SK-N-SH (cell line): ENCODE data around the gene MALRD1. TPM values are rescaled to one million over a fixed set of nuclear protein-coding genes. Genes with fewer than 3 reads are reported as not detected.

Experiments used
- CTCF ChIA-PET: fragments of 300-600, 350-600 bp; formaldehyde crosslinking; extraction: SDS; loops from one replicate; lab custom pipeline; 2021; lab: Yijun Ruan, JAX
- POLR2A ChIA-PET: fragments of 350-600 bp; sonication (Branson Sonifier 250); formaldehyde crosslinking; extraction: SDS; loops from one replicate; lab custom pipeline; 2020; ENCODE audit warnings: antibody characterized with exemption, inconsistent platforms; lab: Yijun Ruan, JAX
- DNase-seq: peaks from one replicate; pipeline ENCODE4 v3.0.0; 2012
- H2AFZ ChIP-seq: fragments of 200-600 bp; sonication (generic); 2 replicates; pipeline ENCODE4 v1.8.1; 2016; ENCODE audit warnings: antibody characterized with exemption, mild to moderate bottlenecking, low read depth
- H3F3A ChIP-seq: fragments of 200-600 bp; sonication (generic); replicated peaks from 2 replicates; pipeline ENCODE3; 2016; ENCODE audit warnings: antibody characterized with exemption, mild to moderate bottlenecking; ENCODE audit not compliant: insufficient read depth
- H3K27ac ChIP-seq, 2 experiments: fragments of 200-500 bp in 1 of 2; fragments of 200-600 bp in 1 of 2; sonication (Bioruptor generic) in 1 of 2; sonication (generic), shearing (Covaris generic) in 1 of 2; 2 replicates each; pipeline versions ENCODE4 v1.5.1 to v1.6.1; 2014 to 2016; ENCODE audit warnings: low read depth in 2 of 2, inconsistent platforms in 1 of 2, low read length in 1 of 2, mild to moderate bottlenecking in 1 of 2, mixed read lengths in 1 of 2
- H3K27me3 ChIP-seq: fragments of 200-600 bp; sonication (generic), shearing (Covaris generic); 2 replicates; pipeline ENCODE4 v1.6.1; 2016; ENCODE audit warnings: mixed run types; ENCODE audit not compliant: insufficient read depth
- H3K36me3 ChIP-seq, 2 experiments: fragments of 200-500 bp in 1 of 2; fragments of 200-600 bp in 1 of 2; sonication (Bioruptor generic) in 1 of 2; sonication (generic) in 1 of 2; replicated peaks in 1 of 2; 2 replicates each; pipeline versions ENCODE3 to v1.5.1; 2014 to 2016; ENCODE audit warnings: low read length in 1 of 2, mild to moderate bottlenecking in 1 of 2; ENCODE audit not compliant: insufficient read depth in 2 of 2, control insufficient read depth in 1 of 2
- H3K4me1 ChIP-seq, 2 experiments: fragments of 200-500 bp in 1 of 2; fragments of 200-600 bp in 1 of 2; sonication (Bioruptor generic) in 1 of 2; sonication (generic), shearing (Covaris generic) in 1 of 2; 2 replicates each; pipeline versions ENCODE4 v1.5.1 to v1.6.1; 2014 to 2016; ENCODE audit warnings: low read depth in 1 of 2, low read length in 1 of 2, mixed run types in 1 of 2; ENCODE audit not compliant: insufficient read depth in 2 of 2, control insufficient read depth in 1 of 2
- H3K4me2 ChIP-seq: fragments of 200-600 bp; sonication (generic), shearing (Covaris generic); 2 replicates; pipeline ENCODE4 v1.6.1; 2017; ENCODE audit warnings: mixed run types
- H3K4me3 ChIP-seq, 2 experiments: fragments of 200-500 bp in 1 of 2; fragments of 200-600 bp in 1 of 2; sonication (Bioruptor generic) in 1 of 2; sonication (generic), shearing (Covaris generic) in 1 of 2; 2 replicates each; pipeline versions ENCODE4 v1.5.1 to v1.8.1; 2014 to 2016; ENCODE audit warnings: low read depth in 2 of 2, inconsistent platforms in 1 of 2, low read length in 1 of 2, mild to moderate bottlenecking in 1 of 2, mixed read lengths in 1 of 2, moderate library complexity in 1 of 2
- H3K79me2 ChIP-seq: fragments of 200-600 bp; sonication (generic); 2 replicates; pipeline ENCODE4 v1.8.1; 2017; ENCODE audit warnings: mild to moderate bottlenecking; ENCODE audit not compliant: insufficient read depth
- H3K9ac ChIP-seq: fragments of 200-600 bp; sonication (generic); 2 replicates; pipeline ENCODE4 v1.6.1; 2017; ENCODE audit warnings: mixed run types
- H3K9me2 ChIP-seq: fragments of 200-600 bp; sonication (generic); 2 replicates; pipeline ENCODE4 v1.6.1; 2017; ENCODE audit warnings: mixed run types
- H3K9me3 ChIP-seq: fragments of 200-600 bp; sonication (generic); 2 replicates; pipeline ENCODE4 v1.6.1; 2017; ENCODE audit warnings: mixed run types, mild to moderate bottlenecking, moderate library complexity
- H4K20me1 ChIP-seq: fragments of 200-600 bp; sonication (generic); 2 replicates; pipeline ENCODE4 v1.6.1; 2017; ENCODE audit warnings: mild to moderate bottlenecking, mixed run types; ENCODE audit not compliant: insufficient read depth
- CHD2 ChIP-seq: fragments of 150-350 bp; IDR thresholded peaks from 2 replicates; pipeline ENCODE4 v1.6.1; 2018; ENCODE audit warnings: low read length; ENCODE audit not compliant: partially characterized antibody
- EP300 ChIP-seq, 2 experiments: IDR thresholded peaks; 2 replicates each; pipeline versions ENCODE4 v1.4.0 to v1.6.1; 2012; ENCODE audit warnings: borderline replicate concordance in 1 of 2, low read depth in 1 of 2, low read length in 1 of 2
- FOXJ3 ChIP-seq: sonication (generic); formaldehyde crosslinking; IDR thresholded peaks from 2 replicates; pipeline ENCODE4 v1.5.1; 2020; ENCODE audit warnings: mild to moderate bottlenecking, missing genetic modification reagents
- FOXM1 ChIP-seq: IDR thresholded peaks from 2 replicates; pipeline ENCODE4 v1.4.0; 2012; ENCODE audit warnings: low read depth, mild to moderate bottlenecking
- GABPA ChIP-seq: IDR thresholded peaks from 2 replicates; pipeline ENCODE4 v1.4.0; 2012; ENCODE audit warnings: low read depth, mild to moderate bottlenecking
- GATA2 ChIP-seq: sonication (generic); formaldehyde crosslinking; IDR thresholded peaks from 2 replicates; pipeline ENCODE4 v1.5.0; 2020; ENCODE audit warnings: mild to moderate bottlenecking, missing genetic modification reagents
- MEF2A ChIP-seq: IDR thresholded peaks from 2 replicates; pipeline ENCODE4 v1.4.0; 2012; ENCODE audit warnings: low read depth, borderline replicate concordance
- MXI1 ChIP-seq: IDR thresholded peaks from 2 replicates; pipeline ENCODE4 v1.6.1; 2012; ENCODE audit warnings: mild to moderate bottlenecking, low read depth, low read length, improper control_type of control experiment
- NFIC ChIP-seq: IDR thresholded peaks from 2 replicates; pipeline ENCODE4 v1.4.0; 2012; ENCODE audit warnings: borderline replicate concordance
- NRF1 ChIP-seq: IDR thresholded peaks from 2 replicates; pipeline ENCODE4 v1.6.1; 2012; ENCODE audit warnings: low read depth, mild to moderate bottlenecking, low read length
- RAD21 ChIP-seq: IDR thresholded peaks from 2 replicates; pipeline ENCODE4 v1.6.1; 2012; ENCODE audit warnings: mild to moderate bottlenecking, low read length
- RXRA ChIP-seq: IDR thresholded peaks from 2 replicates; pipeline ENCODE4 v1.4.0; 2012; ENCODE audit warnings: low read depth, mild to moderate bottlenecking, borderline replicate concordance
- SIN3A ChIP-seq: IDR thresholded peaks from 2 replicates; pipeline ENCODE4 v1.6.1; 2012; ENCODE audit warnings: low read depth, mild to moderate bottlenecking, low read length, moderate library complexity, borderline replicate concordance
- TAF1 ChIP-seq: IDR thresholded peaks from 2 replicates; pipeline ENCODE4 v1.6.1; 2012; ENCODE audit warnings: low read depth, mild to moderate bottlenecking, low read length, moderate library complexity, borderline replicate concordance
- WGBS: methylation state at CpG from one replicate; pipeline ENCODE4 v1.1.6; 2017; ENCODE audit warnings: low lambda C conversion rate; 5-methylcytosine and 5-hydroxymethylcytosine counted together
- polyA plus RNA-seq, 3 experiments: library from polyadenylated mRNA; depleted of rRNA; stranded (reverse); fragments of >200 nt; gene quantifications; 2 replicates each; pipeline ENCODE4 v1.2.3, GENCODE V29; 2012
- TF ChIP-seq, protein P1 (sequence below): IDR thresholded peaks from 2 replicates; pipeline ENCODE4 v1.6.1; 2012; ENCODE audit warnings: mild to moderate bottlenecking, low read depth, low read length, moderate library complexity
- TF ChIP-seq, protein P2 (sequence below): fragments of 150-350 bp; IDR thresholded peaks from 2 replicates; pipeline ENCODE4 v1.6.1; 2017; ENCODE audit warnings: antibody characterized with exemption, low read length, low read depth, borderline replicate concordance
- TF ChIP-seq, protein P3 (sequence below): IDR thresholded peaks from 2 replicates; pipeline ENCODE4 v1.4.0; 2012; ENCODE audit warnings: low read depth

The MALRD1 gene
- polyA plus RNA-seq, 1 of the 3 experiments (the other 2 are of a cell fraction), result not detected

DNA sequence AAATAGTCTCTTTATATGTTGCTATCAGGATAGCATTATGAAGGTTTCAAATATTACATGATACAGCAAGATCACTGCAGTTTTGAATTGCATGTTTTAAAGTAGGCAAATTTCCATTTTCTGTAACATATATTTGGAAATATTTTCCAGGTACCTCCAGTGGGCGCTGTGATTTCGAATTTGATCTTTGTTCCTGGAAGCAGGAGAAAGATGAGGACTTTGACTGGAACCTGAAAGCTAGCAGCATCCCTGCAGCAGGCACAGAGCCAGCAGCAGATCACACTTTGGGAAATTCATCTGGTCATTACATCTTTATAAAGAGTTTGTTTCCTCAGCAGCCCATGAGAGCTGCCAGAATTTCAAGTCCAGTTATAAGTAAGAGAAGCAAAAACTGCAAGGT, 299.0 kb downstream of the MALRD1 start (continued):
- TF ChIP-seq, protein P1, sequence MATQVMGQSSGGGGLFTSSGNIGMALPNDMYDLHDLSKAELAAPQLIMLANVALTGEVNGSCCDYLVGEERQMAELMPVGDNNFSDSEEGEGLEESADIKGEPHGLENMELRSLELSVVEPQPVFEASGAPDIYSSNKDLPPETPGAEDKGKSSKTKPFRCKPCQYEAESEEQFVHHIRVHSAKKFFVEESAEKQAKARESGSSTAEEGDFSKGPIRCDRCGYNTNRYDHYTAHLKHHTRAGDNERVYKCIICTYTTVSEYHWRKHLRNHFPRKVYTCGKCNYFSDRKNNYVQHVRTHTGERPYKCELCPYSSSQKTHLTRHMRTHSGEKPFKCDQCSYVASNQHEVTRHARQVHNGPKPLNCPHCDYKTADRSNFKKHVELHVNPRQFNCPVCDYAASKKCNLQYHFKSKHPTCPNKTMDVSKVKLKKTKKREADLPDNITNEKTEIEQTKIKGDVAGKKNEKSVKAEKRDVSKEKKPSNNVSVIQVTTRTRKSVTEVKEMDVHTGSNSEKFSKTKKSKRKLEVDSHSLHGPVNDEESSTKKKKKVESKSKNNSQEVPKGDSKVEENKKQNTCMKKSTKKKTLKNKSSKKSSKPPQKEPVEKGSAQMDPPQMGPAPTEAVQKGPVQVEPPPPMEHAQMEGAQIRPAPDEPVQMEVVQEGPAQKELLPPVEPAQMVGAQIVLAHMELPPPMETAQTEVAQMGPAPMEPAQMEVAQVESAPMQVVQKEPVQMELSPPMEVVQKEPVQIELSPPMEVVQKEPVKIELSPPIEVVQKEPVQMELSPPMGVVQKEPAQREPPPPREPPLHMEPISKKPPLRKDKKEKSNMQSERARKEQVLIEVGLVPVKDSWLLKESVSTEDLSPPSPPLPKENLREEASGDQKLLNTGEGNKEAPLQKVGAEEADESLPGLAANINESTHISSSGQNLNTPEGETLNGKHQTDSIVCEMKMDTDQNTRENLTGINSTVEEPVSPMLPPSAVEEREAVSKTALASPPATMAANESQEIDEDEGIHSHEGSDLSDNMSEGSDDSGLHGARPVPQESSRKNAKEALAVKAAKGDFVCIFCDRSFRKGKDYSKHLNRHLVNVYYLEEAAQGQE, result no peak
- TF ChIP-seq GABPA (no peak), RXRA (no peak)

DNA sequence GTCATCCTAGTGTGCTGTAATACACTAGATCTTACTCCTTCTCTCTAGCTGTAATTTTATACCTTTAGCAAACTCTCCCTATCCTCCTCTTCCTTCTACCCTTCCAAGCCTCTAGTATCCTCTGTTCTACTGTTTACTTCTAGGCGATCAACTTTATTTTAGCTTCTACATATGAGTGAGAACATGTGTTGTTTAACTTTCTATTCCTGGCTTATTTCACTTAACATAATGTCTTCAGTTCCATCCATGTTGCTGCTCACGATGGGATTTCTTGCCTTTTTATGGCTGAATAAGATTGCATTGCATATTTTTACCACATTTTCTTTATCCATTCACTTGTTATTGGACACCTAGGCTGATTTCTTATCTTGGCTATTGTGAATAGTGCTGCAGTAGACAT, 318.6 kb downstream of the MALRD1 start:
- ChIA-PET CTCF (no interaction called here), POLR2A (no interaction called here)
- no peak for DNase-seq
- no peaks in the 10 kb centered on the region for H3K9me3 ChIP-seq
- no peak overlapping the region for H3K4me2 ChIP-seq
- no peaks in the 10 kb centered on the region for H3K36me3 ChIP-seq
- no peak overlapping the region for H3K4me3 ChIP-seq
- no peaks in the 10 kb centered on the region for H3K79me2 ChIP-seq
- no peaks in the 10 kb centered on the region for H3F3A ChIP-seq
- H3K9ac ChIP-seq, result no peak overlapping the region
- H3K9me2 ChIP-seq, result no peaks in the 10 kb centered on the region
- H3K4me1 ChIP-seq, result no peaks in the 10 kb centered on the region
- H2AFZ ChIP-seq, result no peak overlapping the region
- TF ChIP-seq FOXM1, result no peak
- TF ChIP-seq, protein P2, sequence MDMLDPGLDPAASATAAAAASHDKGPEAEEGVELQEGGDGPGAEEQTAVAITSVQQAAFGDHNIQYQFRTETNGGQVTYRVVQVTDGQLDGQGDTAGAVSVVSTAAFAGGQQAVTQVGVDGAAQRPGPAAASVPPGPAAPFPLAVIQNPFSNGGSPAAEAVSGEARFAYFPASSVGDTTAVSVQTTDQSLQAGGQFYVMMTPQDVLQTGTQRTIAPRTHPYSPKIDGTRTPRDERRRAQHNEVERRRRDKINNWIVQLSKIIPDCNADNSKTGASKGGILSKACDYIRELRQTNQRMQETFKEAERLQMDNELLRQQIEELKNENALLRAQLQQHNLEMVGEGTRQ, result no peak
- TF ChIP-seq SIN3A, result no peak
- no peak for TF ChIP-seq EP300 (IDR thresholded peaks at IDR 0.05; ENCODE audit: borderline replicate concordance in 1 of 2, low read depth in 1 of 2, low read length in 1 of 2)
- no peak for TF ChIP-seq RXRA
- no peak for TF ChIP-seq MXI1
- TF ChIP-seq CHD2, result no peak
- TF ChIP-seq NRF1, result no peak
- no peak for TF ChIP-seq NFIC
- TF ChIP-seq, protein P1, result no peak
- no peak for TF ChIP-seq TAF1
- no peak for TF ChIP-seq FOXJ3 (CRISPR knock-in tag)
- no peak for TF ChIP-seq RAD21
- no peak for TF ChIP-seq MEF2A
- TF ChIP-seq, protein P3, sequence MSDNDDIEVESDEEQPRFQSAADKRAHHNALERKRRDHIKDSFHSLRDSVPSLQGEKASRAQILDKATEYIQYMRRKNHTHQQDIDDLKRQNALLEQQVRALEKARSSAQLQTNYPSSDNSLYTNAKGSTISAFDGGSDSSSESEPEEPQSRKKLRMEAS, result no peak
- no peak for TF ChIP-seq GATA2
- H4K20me1 ChIP-seq, result no peaks in the 10 kb centered on the region
- WGBS, result 61% methylated on average over 2 of the region's 2 CpGs
- H3K27ac ChIP-seq, result no peak overlapping the region
- no peaks in the 10 kb centered on the region for H3K27me3 ChIP-seq
